Neural cell (in vitro differentiated cells): ENCODE data around the gene PSMA7.

Source experiments
- CTCF ChIP-seq: fragments of 450-650 bp; IDR thresholded peaks from 2 replicates; pipeline ENCODE4 v1.5.1; 2014; ENCODE audit warnings: antibody characterized with exemption, mild to moderate bottlenecking, moderate library complexity; ENCODE audit not compliant: poor library complexity, severe bottlenecking
- EZH2 ChIP-seq: fragments of 200-600, 300-800 bp; shearing (Covaris generic), sonication (generic); IDR thresholded peaks from 2 replicates; pipeline ENCODE4 v1.6.1; 2014; ENCODE audit warnings: antibody characterized with exemption, low read length, borderline replicate concordance, mild to moderate bottlenecking; ENCODE audit not compliant: insufficient read depth, poor library complexity, severe bottlenecking

GRCh38 chr20:62168890-62169435 lies 25.8 kb upstream of the PSMA7 start:
- TF ChIP-seq CTCF (no peak), EZH2 (no peak)
